ENCODE measurements around the gene MAN2A1. TPM values are rescaled to one million over a fixed set of nuclear protein-coding genes. Genes with fewer than 3 reads are reported as not detected.
A peak's percentile ranks its signal among the peaks of the same experiment; 100 is the strongest.

Gene MAN2A1
- total and polyA plus RNA-seq, 7 experiments from 2014 or later: 24.9 to 107 (median 56.4) TPM

- H3K9me3 Mint-ChIP-seq: no peaks in the 10 kb centered on the region
- H3K27ac ChIP-seq (ENCODE audit: low read depth, low read length): no peak overlapping the region
- ChIA-PET CTCF (no interaction called here), POLR2A (no interaction called here)
- no peaks in the 10 kb centered on the region for H3K4me1 ChIP-seq (ENCODE audit: control insufficient read depth in 2 of 2, insufficient read depth in 2 of 2, low read length in 2 of 2)
- H3K36me3 Mint-ChIP-seq: no peaks in the 10 kb centered on the region
- no peaks in the 10 kb centered on the region for H3K36me3 ChIP-seq (ENCODE audit: control insufficient read depth in 2 of 3, insufficient read depth in 3 of 3, low read length in 3 of 3)
- H3K9me3 ChIP-seq (ENCODE audit: control insufficient read depth in 2 of 3, low read length in 3 of 3): no peaks in the 10 kb centered on the region
- H3K27ac Mint-ChIP-seq: no peak overlapping the region
- no peaks in the 10 kb centered on the region for H3K27me3 ChIP-seq (ENCODE audit: control insufficient read depth in 2 of 2, insufficient read depth in 2 of 2, low read length in 2 of 2)
- no peak for ATAC-seq
- H3K27me3 Mint-ChIP-seq: no peaks in the 10 kb centered on the region
- peaks cover 0 to 2% (median 0%) of the 10 kb centered on the region in 7 donors for H3K4me1 Mint-ChIP-seq
- DNase-seq: no peak
- intact Hi-C loops (cut with micrococcal nuclease): no loop called here
- H3K4me3 Mint-ChIP-seq: no peak overlapping the region
- H3K4me3 ChIP-seq (ENCODE audit: low read length): no peak overlapping the region
Measured at GRCh38 chr5:109650493-109650892, 39.2 kb upstream of the MAN2A1 start.

- H3K36me3 Mint-ChIP-seq: no peaks in the 10 kb centered on the region
- no peak overlapping the region for H3K4me3 Mint-ChIP-seq
- ChIA-PET CTCF (no interaction called here), POLR2A (no interaction called here)
- H3K4me1 Mint-ChIP-seq: peaks cover 8 to 12% (median 11%) of the 10 kb centered on the region in 7 donors
- no peaks in the 10 kb centered on the region for H3K9me3 ChIP-seq (ENCODE audit: control insufficient read depth in 2 of 3, low read length in 3 of 3)
- H3K27ac Mint-ChIP-seq: no peak overlapping the region
- ATAC-seq (no peak), DNase-seq (no peak)
- no peaks in the 10 kb centered on the region for H3K27me3 ChIP-seq (ENCODE audit: control insufficient read depth in 2 of 2, insufficient read depth in 2 of 2, low read length in 2 of 2)
- no peak overlapping the region for H3K27ac ChIP-seq (ENCODE audit: low read depth, low read length)
- peaks cover 0 to 2% (median 0%) of the 10 kb centered on the region in 5 donors for H3K27me3 Mint-ChIP-seq
- H3K4me1 ChIP-seq (ENCODE audit: control insufficient read depth in 2 of 2, insufficient read depth in 2 of 2, low read length in 2 of 2): peaks cover under 1 to 10% of the 10 kb centered on the region in 2 donors
- no peaks in the 10 kb centered on the region for H3K9me3 Mint-ChIP-seq
- H3K4me3 ChIP-seq (ENCODE audit: low read length): no peak overlapping the region
- H3K36me3 ChIP-seq (ENCODE audit: control insufficient read depth in 2 of 3, insufficient read depth in 3 of 3, low read length in 3 of 3): no peaks in the 10 kb centered on the region
- intact Hi-C loops (cut with micrococcal nuclease): no loop called here
Measured at GRCh38 chr5:109652096-109652495, 37.6 kb upstream of the MAN2A1 start.

GRCh38 chr5:109653042-109653441, 36.7 kb upstream of the MAN2A1 start:
- CTCF ChIA-PET: no interaction called here
- Histone ChIP-seq H3K9me3 (ENCODE audit: control insufficient read depth in 2 of 3, low read length in 3 of 3) (no peaks in the 10 kb centered on the region), H3K4me3 (ENCODE audit: low read length) (no peak overlapping the region), H3K27ac (ENCODE audit: low read depth, low read length) (no peak overlapping the region), H3K27me3 (ENCODE audit: control insufficient read depth in 2 of 2, insufficient read depth in 2 of 2, low read length in 2 of 2) (no peaks in the 10 kb centered on the region), H3K4me1 (ENCODE audit: control insufficient read depth in 2 of 2, insufficient read depth in 2 of 2, low read length in 2 of 2) (peaks cover 4 to 14% of the 10 kb centered on the region in 2 donors), H3K36me3 (ENCODE audit: control insufficient read depth in 2 of 3, insufficient read depth in 3 of 3, low read length in 3 of 3) (no peaks in the 10 kb centered on the region)
- no peak overlapping the region for H3K4me3 Mint-ChIP-seq
- intact Hi-C loops (cut with micrococcal nuclease): no loop called here
- H3K27me3 Mint-ChIP-seq: peaks cover 0 to 6% (median 1%) of the 10 kb centered on the region in 5 donors
- no peaks in the 10 kb centered on the region for H3K9me3 Mint-ChIP-seq
- ATAC-seq (no peak), DNase-seq (no peak)
- H3K27ac Mint-ChIP-seq: no peak overlapping the region
- peaks cover 16 to 21% (median 17%) of the 10 kb centered on the region in 7 donors for H3K4me1 Mint-ChIP-seq
- no peaks in the 10 kb centered on the region for H3K36me3 Mint-ChIP-seq
- POLR2A ChIA-PET: no interaction called here

- H3K36me3 Mint-ChIP-seq: no peaks in the 10 kb centered on the region
- Histone ChIP-seq H3K27ac (ENCODE audit: low read depth, low read length) (no peak overlapping the region), H3K36me3 (ENCODE audit: control insufficient read depth in 2 of 3, insufficient read depth in 3 of 3, low read length in 3 of 3) (no peaks in the 10 kb centered on the region), H3K27me3 (ENCODE audit: control insufficient read depth in 2 of 2, insufficient read depth in 2 of 2, low read length in 2 of 2) (no peaks in the 10 kb centered on the region), H3K4me1 (ENCODE audit: control insufficient read depth in 2 of 2, insufficient read depth in 2 of 2, low read length in 2 of 2) (peaks cover 4 to 14% of the 10 kb centered on the region in 2 donors), H3K9me3 (ENCODE audit: control insufficient read depth in 2 of 3, low read length in 3 of 3) (no peaks in the 10 kb centered on the region), H3K4me3 (ENCODE audit: low read length) (no peak overlapping the region)
- POLR2A ChIA-PET: no interaction called here
- H3K4me3 Mint-ChIP-seq: no peak overlapping the region
- intact Hi-C loops (cut with micrococcal nuclease): no loop called here
- peaks cover 16 to 22% (median 17%) of the 10 kb centered on the region in 7 donors for H3K4me1 Mint-ChIP-seq
- peaks cover 0 to 11% (median 4%) of the 10 kb centered on the region in 5 donors for H3K27me3 Mint-ChIP-seq
- no peaks in the 10 kb centered on the region for H3K9me3 Mint-ChIP-seq
- no peak overlapping the region for H3K27ac Mint-ChIP-seq
- no peak for ATAC-seq
- CTCF ChIA-PET: no interaction called here
- DNase-seq: no peak
Measured at GRCh38 chr5:109653561-109654239, 36.0 kb upstream of the MAN2A1 start.

GRCh38 chr5:109654455-109654854, 35.3 kb upstream of the MAN2A1 start:
- CTCF ChIA-PET: no interaction called here
- Mint-ChIP-seq H3K27me3 (peaks cover 2 to 11% (median 5%) of the 10 kb centered on the region in 5 donors), H3K4me3 (no peak overlapping the region), H3K4me1 (peaks cover 16 to 22% (median 17%) of the 10 kb centered on the region in 7 donors), H3K9me3 (no peaks in the 10 kb centered on the region), H3K27ac (no peak overlapping the region), H3K36me3 (no peaks in the 10 kb centered on the region)
- Histone ChIP-seq H3K27me3 (ENCODE audit: control insufficient read depth in 2 of 2, insufficient read depth in 2 of 2, low read length in 2 of 2) (no peaks in the 10 kb centered on the region), H3K9me3 (ENCODE audit: control insufficient read depth in 2 of 3, low read length in 3 of 3) (no peaks in the 10 kb centered on the region), H3K4me3 (ENCODE audit: low read length) (no peak overlapping the region), H3K27ac (ENCODE audit: low read depth, low read length) (no peak overlapping the region), H3K4me1 (ENCODE audit: control insufficient read depth in 2 of 2, insufficient read depth in 2 of 2, low read length in 2 of 2) (peaks cover 4 to 14% of the 10 kb centered on the region in 2 donors), H3K36me3 (ENCODE audit: control insufficient read depth in 2 of 3, insufficient read depth in 3 of 3, low read length in 3 of 3) (no peaks in the 10 kb centered on the region)
- intact Hi-C loops (cut with micrococcal nuclease): no loop called here
- ATAC-seq (peak; percentile 75), DNase-seq (no peak)
- POLR2A ChIA-PET: no interaction called here

GRCh38 chr5:109655841-109656240, 33.9 kb upstream of the MAN2A1 start:
- POLR2A ChIA-PET: no interaction called here
- intact Hi-C loops (cut with micrococcal nuclease): loop anchor here in 1 of 2 donors (2.0 kb wide), 1 partner anchor 33 kb away; the partner anchor contains the start of gene MAN2A1
- no peaks in the 10 kb centered on the region for H3K36me3 ChIP-seq (ENCODE audit: control insufficient read depth in 2 of 3, insufficient read depth in 3 of 3, low read length in 3 of 3)
- no peak overlapping the region for H3K27ac Mint-ChIP-seq
- H3K9me3 ChIP-seq (ENCODE audit: control insufficient read depth in 2 of 3, low read length in 3 of 3): no peaks in the 10 kb centered on the region
- CTCF ChIA-PET: no interaction called here
- peaks cover 4 to 14% of the 10 kb centered on the region in 2 donors for H3K4me1 ChIP-seq (ENCODE audit: control insufficient read depth in 2 of 2, insufficient read depth in 2 of 2, low read length in 2 of 2)
- ATAC-seq (no peak), DNase-seq (no peak)
- peaks cover 16 to 22% (median 17%) of the 10 kb centered on the region in 7 donors for H3K4me1 Mint-ChIP-seq
- no peaks in the 10 kb centered on the region for H3K9me3 Mint-ChIP-seq
- H3K27me3 Mint-ChIP-seq: peaks cover 9 to 14% (median 11%) of the 10 kb centered on the region in 5 donors
- H3K27ac ChIP-seq (ENCODE audit: low read depth, low read length): no peak overlapping the region
- H3K4me3 Mint-ChIP-seq: no peak overlapping the region
- H3K27me3 ChIP-seq (ENCODE audit: control insufficient read depth in 2 of 2, insufficient read depth in 2 of 2, low read length in 2 of 2): no peaks in the 10 kb centered on the region
- H3K4me3 ChIP-seq (ENCODE audit: low read length): no peak overlapping the region
- no peaks in the 10 kb centered on the region for H3K36me3 Mint-ChIP-seq

GRCh38 chr5:109656829-109657228, 32.9 kb upstream of the MAN2A1 start:
- H3K4me3 Mint-ChIP-seq: peak overlapping the region in 7 of 10 donors; percentile 15 to 63 (median 33)
- Histone ChIP-seq H3K9me3 (ENCODE audit: control insufficient read depth in 2 of 3, low read length in 3 of 3) (no peaks in the 10 kb centered on the region), H3K36me3 (ENCODE audit: control insufficient read depth in 2 of 3, insufficient read depth in 3 of 3, low read length in 3 of 3) (no peaks in the 10 kb centered on the region), H3K27ac (ENCODE audit: low read depth, low read length) (no peak overlapping the region), H3K4me1 (ENCODE audit: control insufficient read depth in 2 of 2, insufficient read depth in 2 of 2, low read length in 2 of 2) (peaks cover 4 to 14% of the 10 kb centered on the region in 2 donors), H3K27me3 (ENCODE audit: control insufficient read depth in 2 of 2, insufficient read depth in 2 of 2, low read length in 2 of 2) (no peaks in the 10 kb centered on the region), H3K4me3 (ENCODE audit: low read length) (no peak overlapping the region)
- peaks cover 10 to 16% (median 12%) of the 10 kb centered on the region in 5 donors for H3K27me3 Mint-ChIP-seq
- ATAC-seq (peak; percentile 89), DNase-seq (peak; percentile 5 to 68 (median 52))
- intact Hi-C loops (cut with micrococcal nuclease): loop anchor here in 1 of 2 donors (2.0 kb wide), 1 partner anchor 32 kb away; the partner anchor contains the start of gene MAN2A1
- ChIA-PET CTCF (interaction anchor here (0.7 to 0.8 kb wide), 2 partner anchors 14 to 693 kb away, joined by 3 to 5 read pairs; no protein-coding TSS in a partner anchor), POLR2A (no interaction called here)
- peak overlapping the region in 2 of 9 donors; percentile 37 to 54 for H3K27ac Mint-ChIP-seq
- no peaks in the 10 kb centered on the region for H3K9me3 Mint-ChIP-seq
- peaks cover 16 to 22% (median 17%) of the 10 kb centered on the region in 7 donors for H3K4me1 Mint-ChIP-seq
- no peaks in the 10 kb centered on the region for H3K36me3 Mint-ChIP-seq

Data from naive thymus-derived CD4-positive, alpha-beta T cell (primary cell).